Testis (tissue), 3 donors: Measurements from ENCODE around the gene OTOS. TPM values are rescaled to one million over a fixed set of nuclear protein-coding genes. Genes with fewer than 3 reads are reported as not detected.

Experiments
- DNase-seq: peaks from one replicate; pipeline ENCODE4 v3.0.0-alpha.2; 2019
- H3K27ac ChIP-seq, 2 donors: fragments of 200-600 bp; sonication (generic); one replicate each; pipeline ENCODE4 v1.5.1; 2019
- H3K27me3 ChIP-seq: fragments of 200-600 bp; sonication (generic); one replicate; pipeline ENCODE4 v1.5.1; 2019
- H3K36me3 ChIP-seq: fragments of 200-600 bp; sonication (generic); one replicate; pipeline ENCODE4 v1.5.1; 2017; ENCODE audit warnings: low read depth; ENCODE audit errors: missing control alignments
- H3K4me1 ChIP-seq: fragments of 200-600 bp; sonication (generic); one replicate; pipeline ENCODE4 v1.5.1; 2019
- H3K4me3 ChIP-seq, 2 donors: fragments of 200-600 bp; sonication (generic); one replicate each; pipeline ENCODE4 v1.5.1; 2017 to 2019
- H3K9me3 ChIP-seq: fragments of 200-600 bp; sonication (generic); one replicate; pipeline ENCODE4 v1.5.1; 2017
- CTCF ChIP-seq, 3 experiments: fragments of 450-650 bp in 2 of 3; fragments of 200-600 bp in 1 of 3; sonication (generic) in 1 of 3; IDR thresholded peaks; one replicate each; pipeline ENCODE4 v1.5.1; 2016 to 2019; ENCODE audit warnings: antibody characterized with exemption in 3 of 3, mild to moderate bottlenecking in 2 of 3, moderate library complexity in 1 of 3
- POLR2A ChIP-seq: fragments of 450-650 bp; IDR thresholded peaks from one replicate; pipeline ENCODE4 v1.6.1; 2017; ENCODE audit warnings: antibody characterized with exemption, mild to moderate bottlenecking, moderate library complexity
- WGBS, 2 donors: methylation state at CpG; one replicate each; pipeline ENCODE4 v1.1.5; 2018; 5-methylcytosine and 5-hydroxymethylcytosine counted together
- intact Hi-C: fragments of 100-400 bp; cut with DNase I; formaldehyde crosslinking; loops from one replicate; pipeline ENCODE4 v1.15.1; 2023; ENCODE audit warnings: low total_unique reads
- polyA plus RNA-seq: library from polyadenylated mRNA; stranded (reverse); fragments of 350-450 nt; fragmentation: Illumina TruSeq; extraction: RNeasy Lipid Tissue Mini Kit (QIAGEN cat#74804); gene quantifications from one replicate; pipeline ENCODE4 v1.2.3, GENCODE V29; 2014; ENCODE audit warnings: low read depth, low replicate concordance; ENCODE audit not compliant: insufficient read depth
- total RNA-seq, 2 donors: library from RNA; depleted of rRNA; stranded (reverse); fragments of >200 nt; gene quantifications; one replicate each; pipeline ENCODE4 v1.2.3, GENCODE V29; 2016

The OTOS gene
- total and polyA plus RNA-seq, 3 donors from 2014 or later = 1.2 to 1.5 TPM; not detected in 1

GRCh38 chr2:240137596-240138253 is 2.7 kb downstream of the OTOS start:
- intact Hi-C loops = no loop called here

GRCh38 chr2:240136671-240137292 is 3.7 kb downstream of the OTOS start:
- Histone ChIP-seq H3K27ac (peak overlapping the region in 1 of 2 donors; percentile 49), H3K27me3 (no peaks in the 10 kb centered on the region), H3K36me3 (no peaks in the 10 kb centered on the region), H3K4me1 (peaks cover 12% of the 10 kb centered on the region), H3K9me3 (no peaks in the 10 kb centered on the region), H3K4me3 (peak overlapping the region; percentile 97 to 100)
- intact Hi-C loops = no loop called here
- TF ChIP-seq POLR2A (no peak), CTCF (IDR thresholded peaks at IDR 0.05) (no peak)
- DNase-seq = peak; percentile 13
- WGBS, 2 donors = 33 to 35% methylated on average over 33 to 36 of the region's 36 CpGs

More at GRCh38 chr2:240137596-240138253, 2.7 kb downstream of the OTOS start:
- DNase-seq = peak; percentile 12
- Histone ChIP-seq H3K9me3 (no peaks in the 10 kb centered on the region), H3K27me3 (no peaks in the 10 kb centered on the region), H3K27ac (no peak overlapping the region), H3K4me3 (no peak overlapping the region), H3K36me3 (no peaks in the 10 kb centered on the region), H3K4me1 (peaks cover 12% of the 10 kb centered on the region)
- WGBS, 2 donors = 63 to 71% methylated on average over 18 to 19 of the region's 19 CpGs
- TF ChIP-seq POLR2A (no peak), CTCF (IDR thresholded peaks at IDR 0.05) (no peak)

GRCh38 chr2:240136013-240136670 is 4.3 kb downstream of the OTOS start, which contains the start of gene COPS9:
Gene COPS9, minus strand, starts transcription at chr2:240136305. Its CDS starts 21 bp downstream, at chr2:240136284.
- TF ChIP-seq CTCF (IDR thresholded peaks at IDR 0.05) (peak in 2 of 3 experiments; percentile 15 to 19), POLR2A (no peak)
- no peaks in the 10 kb centered on the region for H3K36me3 ChIP-seq
- H3K4me3 ChIP-seq = peak within 1 kb of the TSS; percentile 97 to 100
- H3K27me3 ChIP-seq = no peaks in the 10 kb centered on the region
- DNase-seq = peak; percentile 94
- intact Hi-C loops = no loop called here
- no peaks in the 10 kb centered on the region for H3K9me3 ChIP-seq
- peaks cover 12% of the 10 kb centered on the region for H3K4me1 ChIP-seq
- H3K27ac ChIP-seq = peak within 1 kb of the TSS; percentile 49 to 80
- 0 to 1% methylated on average over 5 to 56 of the region's 79 CpGs for WGBS, 2 donors

- WGBS, 2 donors = 0% methylated on average over 7 to 17 of the region's 17 CpGs
- intact Hi-C loops = no loop called here
- no peak for DNase-seq
These were observed 4.8 kb downstream of the OTOS start for GRCh38 chr2:240135706-240136012.

More at GRCh38 chr2:240135706-240136012, 4.8 kb downstream of the OTOS start:
- no peaks in the 10 kb centered on the region for H3K9me3 ChIP-seq
- TF ChIP-seq CTCF (IDR thresholded peaks at IDR 0.05) (no peak), POLR2A (no peak)
- H3K27ac ChIP-seq = peak overlapping the region; percentile 49 to 80
- peaks cover 12% of the 10 kb centered on the region for H3K4me1 ChIP-seq
- no peaks in the 10 kb centered on the region for H3K27me3 ChIP-seq
- H3K4me3 ChIP-seq = peak overlapping the region; percentile 97 to 100
- no peaks in the 10 kb centered on the region for H3K36me3 ChIP-seq
